HG02938 (cell line): ENCODE results near the gene PHACTR3.

Source experiments
- ATAC-seq: cut with Tn5 transposase; IDR thresholded peaks from one replicate; pipeline ENCODE4 v1.9.1; 2021; ENCODE audit warnings: mild to moderate bottlenecking, moderate library complexity; ENCODE audit not compliant: unreplicated experiment

The PHACTR3 gene

DNA sequence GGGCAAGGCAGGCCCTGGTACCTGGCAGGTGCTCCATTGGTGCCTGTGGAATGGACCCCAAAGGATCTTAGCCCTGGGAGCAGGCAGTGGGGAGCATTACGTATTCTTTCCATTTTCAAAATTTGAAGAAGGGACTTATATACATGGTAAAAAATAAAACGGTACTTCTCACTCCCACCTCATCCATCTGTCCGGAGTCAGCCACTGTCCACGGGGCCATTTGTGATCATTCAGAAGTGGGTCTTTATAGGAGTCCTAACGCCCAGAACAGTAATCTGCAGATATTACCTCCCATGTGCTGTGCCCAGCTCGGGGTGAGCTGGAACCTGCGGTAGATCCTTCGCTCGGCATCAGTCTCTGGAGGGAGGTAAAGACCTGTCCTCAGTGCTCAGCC, 218.7 kb downstream of the PHACTR3 start:
- no peak for ATAC-seq

DNA sequence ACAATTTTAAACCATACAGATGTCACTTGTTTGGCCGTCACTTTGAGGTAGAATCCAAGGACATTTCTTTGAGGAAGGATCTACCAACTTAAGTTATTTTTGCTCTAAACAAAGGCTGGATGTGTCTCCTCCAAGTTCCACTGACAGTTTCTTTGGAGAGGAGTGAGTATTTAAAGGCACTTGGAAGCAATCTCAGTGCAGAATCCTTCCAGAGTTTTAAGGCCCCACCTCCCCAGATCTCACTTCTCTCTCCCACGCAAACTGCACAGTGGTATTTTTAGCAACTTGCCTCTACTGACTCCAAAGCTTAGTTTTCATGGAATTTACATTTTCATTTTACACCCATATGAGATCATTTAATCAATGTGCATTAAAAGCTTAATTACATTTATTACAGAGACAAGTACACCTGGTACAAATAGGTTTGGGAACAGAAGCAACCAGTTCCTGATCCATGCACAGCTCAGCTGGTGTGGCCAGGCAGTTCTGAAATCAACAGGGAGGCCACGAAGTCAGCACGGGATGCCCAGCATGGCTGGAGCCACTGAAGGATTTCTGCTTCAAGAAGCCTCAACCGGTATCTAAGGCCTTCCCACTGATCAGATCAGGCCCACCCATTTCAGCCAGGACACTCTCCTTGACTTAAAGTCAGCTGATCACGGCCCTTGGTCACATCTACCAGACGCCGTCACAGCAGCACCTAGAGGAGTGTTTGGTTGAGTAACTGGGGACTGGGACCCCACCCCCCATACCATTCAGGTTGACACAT, 219.3 kb downstream of the PHACTR3 start:
- no peak for ATAC-seq

DNA sequence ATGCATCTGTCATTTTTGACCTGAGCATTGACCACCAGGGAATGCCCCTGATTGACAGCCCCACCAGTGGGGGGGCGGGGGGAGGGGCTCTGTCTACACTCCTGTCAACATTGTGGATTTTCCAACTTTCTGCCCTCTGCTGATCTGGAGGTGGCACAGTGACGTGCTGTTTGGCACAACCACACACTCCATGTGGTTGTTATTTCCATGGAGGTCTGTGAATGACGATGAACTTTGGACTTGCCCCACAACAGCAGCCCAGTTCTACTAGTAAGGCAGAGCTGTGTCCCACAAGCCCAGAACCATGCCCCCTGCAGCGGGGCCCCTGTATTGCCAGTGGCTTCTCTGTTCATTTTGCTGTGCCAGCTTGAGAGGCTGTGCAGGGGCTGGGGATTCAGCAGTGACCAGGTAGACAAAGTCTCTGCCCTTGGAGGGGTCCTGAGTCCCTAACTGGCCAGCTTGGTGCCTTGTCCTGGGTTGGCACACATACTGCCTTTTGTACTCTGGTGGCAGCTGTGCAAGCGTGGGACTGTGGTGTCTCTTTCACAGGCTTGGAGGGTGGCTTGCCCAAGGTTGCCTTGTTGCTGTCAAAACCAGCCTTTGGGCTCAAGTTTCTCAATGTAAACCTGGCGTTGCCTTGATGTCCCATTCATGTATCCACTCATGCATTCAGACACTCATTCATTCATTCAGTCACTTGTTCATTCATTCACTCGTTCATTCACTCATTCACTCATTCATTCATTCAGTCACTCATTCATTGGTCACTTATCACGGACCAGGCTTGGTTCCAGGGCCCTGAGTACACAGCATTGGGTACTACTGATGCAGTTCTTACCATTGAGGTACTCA, 220.6 kb downstream of the PHACTR3 start:
- ATAC-seq, result no peak

DNA sequence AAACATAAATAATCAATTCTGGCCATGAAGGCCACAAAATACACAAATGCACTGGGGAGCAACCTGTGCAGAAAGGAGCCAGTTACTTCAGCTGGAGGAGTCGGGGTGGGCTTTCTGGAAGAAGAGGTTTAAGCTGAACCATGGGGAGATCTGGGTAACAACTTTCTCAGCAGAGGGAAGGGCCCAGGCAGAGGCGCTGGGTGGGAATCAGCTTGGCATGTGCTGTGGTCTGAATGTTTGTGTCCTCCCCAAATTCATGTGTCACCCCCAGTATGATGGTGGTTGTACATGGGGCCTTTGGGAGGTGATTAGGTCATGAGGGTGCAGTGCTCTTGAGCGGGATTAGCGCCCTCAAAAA, 221.2 kb downstream of the PHACTR3 start:
- ATAC-seq, result no peak

DNA sequence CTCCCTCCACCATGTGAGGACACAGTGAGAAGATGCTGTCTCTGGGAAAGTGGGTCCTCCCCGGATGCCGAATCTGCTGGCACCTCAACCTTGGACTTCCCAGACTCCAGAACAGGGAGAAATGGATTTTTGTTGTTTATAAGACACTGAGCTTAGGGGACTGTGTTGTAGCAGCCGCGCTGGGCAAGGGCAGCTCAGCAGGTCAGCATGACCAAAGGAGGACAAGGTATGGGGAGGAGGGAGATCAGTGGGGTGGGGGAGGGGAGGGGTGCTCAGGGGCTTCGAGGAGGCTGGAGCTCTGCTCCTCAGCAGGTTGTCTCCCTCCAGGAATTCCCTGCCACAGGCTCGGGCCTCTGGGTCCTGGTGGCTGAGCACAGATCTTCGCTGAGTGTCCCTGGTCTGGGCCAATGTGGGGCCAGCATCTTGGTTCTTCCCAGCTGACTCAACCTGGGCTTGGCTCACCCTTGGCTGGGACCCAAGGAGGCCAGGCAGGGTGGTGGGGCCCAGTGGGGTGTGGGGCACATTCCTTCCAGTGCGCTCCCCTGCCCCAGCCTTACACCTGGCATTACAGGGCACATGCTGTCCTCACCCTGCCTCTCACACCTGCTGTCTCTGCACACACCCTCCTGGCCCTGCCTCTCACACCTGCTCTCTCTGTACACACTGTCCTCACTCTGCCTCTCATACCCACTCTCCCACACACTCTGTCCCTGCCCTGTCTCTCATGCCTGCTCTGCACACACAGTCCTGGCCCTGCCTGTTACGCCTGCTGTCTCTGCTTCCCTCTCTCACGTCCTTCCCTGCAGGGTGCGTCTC, 221.8 kb downstream of the PHACTR3 start:
- ATAC-seq, result no peak

DNA sequence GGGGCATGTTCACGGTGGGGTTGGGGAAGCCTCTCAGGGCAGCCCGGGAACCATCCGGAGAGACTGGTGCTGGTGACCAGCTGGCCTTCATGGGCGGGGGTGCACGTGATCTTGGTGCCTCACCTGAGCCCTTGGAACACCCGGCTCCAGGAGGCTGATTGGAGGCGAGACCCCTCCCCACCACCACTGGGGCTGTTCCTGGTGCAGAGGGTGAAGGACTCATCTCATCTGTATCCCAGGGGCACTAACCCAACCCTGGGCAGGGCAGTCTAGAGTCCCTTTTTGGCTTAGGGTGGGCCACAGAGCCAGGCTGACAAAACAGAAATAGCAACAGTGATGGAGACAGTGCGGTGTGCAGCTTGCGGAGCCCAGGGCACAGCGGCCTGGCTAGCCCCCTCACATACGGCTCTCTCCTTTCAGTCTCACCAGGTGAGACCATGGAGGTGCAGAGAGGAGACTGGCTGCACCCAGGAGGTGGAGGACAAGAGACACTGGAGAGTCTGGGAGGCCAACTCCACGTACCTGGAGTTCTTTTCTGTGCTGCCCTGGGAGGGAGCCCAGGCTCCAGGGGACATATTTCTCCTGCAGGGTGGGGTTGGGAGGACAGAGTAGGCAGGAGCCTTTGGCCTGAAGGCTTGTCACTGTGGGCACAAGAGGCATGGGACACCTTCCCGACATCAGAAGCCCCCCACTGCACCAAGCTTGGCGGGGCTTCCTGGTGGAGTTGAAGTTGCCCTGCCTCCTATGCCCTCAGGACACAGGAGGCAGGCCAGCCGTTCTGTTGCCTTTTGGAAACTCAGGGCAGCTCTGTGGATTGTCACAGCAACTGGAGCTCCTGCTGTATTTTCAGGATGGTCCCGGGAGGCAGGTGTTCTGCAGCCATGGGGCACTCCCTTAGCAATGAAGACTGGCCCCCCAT, 223.1 kb downstream of the PHACTR3 start:
- no peak for ATAC-seq

DNA sequence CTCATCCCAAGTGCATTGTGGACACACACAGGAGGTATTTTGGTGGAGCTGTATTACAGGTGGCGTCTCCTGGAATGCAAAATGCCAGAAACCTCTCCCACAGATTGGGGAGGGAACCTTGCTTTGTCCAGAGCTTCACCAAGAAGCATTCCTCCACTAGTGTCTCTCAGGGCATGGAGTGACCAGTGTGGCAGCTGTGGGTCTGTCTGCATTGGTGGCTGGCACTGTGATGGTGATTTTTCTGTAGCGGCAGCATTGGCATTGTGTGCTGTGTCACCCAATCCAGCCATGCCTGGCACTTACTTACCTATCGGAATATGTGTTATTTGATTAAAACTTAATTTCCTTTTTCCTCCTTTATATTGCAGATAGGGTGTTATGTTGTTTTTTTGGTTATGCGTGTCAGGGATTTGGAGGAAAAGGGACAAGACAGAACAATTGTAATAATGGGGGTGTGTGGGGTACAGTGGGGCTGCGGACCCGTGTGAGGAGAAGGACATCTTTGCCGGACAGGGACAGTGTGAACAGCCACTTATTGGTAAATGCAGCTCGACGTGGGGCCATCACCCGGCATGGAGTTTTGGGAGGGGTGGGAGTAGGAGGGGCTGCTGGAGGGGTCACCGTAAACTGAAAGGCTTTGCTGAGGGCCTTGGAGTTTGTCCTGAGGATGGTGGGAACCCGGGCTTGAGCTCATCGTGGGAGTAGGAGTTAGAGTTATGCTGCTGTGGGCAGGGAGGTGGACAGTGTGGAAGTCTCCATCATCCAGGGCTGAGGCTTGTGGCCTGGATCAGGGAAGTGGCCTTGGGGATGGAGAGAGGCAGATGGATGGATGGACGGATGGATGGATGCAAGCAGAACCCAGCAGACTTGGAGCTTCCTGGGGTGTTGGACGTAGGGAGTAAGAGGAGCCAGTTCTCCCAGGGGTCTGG, 224.0 kb downstream of the PHACTR3 start:
- no peak for ATAC-seq

DNA sequence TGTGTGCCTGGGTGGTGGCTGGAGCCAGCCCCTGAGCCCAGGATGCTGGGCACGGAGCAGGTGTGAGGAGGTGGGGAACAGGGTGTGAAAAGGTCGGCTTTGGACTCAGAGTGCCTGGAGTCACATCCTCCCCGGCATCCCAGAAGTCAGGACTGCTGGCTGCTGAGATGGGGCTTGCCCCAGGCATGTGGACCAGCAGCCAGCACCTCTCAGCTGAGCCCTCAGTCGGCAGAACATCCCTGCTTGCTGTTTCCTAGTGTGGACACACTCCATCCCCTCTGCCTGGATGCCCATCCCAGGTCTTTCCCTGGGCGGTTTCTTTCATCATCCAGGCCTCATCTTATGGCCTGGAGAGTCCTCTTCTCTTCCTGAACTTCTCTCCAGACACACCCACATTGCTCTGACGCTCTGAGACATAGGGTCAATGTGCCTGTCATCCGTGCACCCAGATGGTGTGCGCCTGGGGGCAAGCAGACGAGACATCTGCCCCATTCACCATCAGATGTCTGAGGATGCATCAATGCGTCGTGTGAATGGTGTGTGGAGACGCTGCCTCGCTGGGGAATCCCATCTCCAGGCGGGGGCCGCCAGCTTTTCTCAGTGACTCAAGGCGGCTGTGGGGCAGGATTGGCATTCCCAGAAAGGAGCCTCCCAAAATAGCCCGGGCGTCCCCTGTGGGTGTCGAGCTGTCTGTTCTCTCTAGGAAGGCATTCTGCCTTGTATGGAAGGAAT, 224.9 kb downstream of the PHACTR3 start:
- ATAC-seq, result no peak

DNA sequence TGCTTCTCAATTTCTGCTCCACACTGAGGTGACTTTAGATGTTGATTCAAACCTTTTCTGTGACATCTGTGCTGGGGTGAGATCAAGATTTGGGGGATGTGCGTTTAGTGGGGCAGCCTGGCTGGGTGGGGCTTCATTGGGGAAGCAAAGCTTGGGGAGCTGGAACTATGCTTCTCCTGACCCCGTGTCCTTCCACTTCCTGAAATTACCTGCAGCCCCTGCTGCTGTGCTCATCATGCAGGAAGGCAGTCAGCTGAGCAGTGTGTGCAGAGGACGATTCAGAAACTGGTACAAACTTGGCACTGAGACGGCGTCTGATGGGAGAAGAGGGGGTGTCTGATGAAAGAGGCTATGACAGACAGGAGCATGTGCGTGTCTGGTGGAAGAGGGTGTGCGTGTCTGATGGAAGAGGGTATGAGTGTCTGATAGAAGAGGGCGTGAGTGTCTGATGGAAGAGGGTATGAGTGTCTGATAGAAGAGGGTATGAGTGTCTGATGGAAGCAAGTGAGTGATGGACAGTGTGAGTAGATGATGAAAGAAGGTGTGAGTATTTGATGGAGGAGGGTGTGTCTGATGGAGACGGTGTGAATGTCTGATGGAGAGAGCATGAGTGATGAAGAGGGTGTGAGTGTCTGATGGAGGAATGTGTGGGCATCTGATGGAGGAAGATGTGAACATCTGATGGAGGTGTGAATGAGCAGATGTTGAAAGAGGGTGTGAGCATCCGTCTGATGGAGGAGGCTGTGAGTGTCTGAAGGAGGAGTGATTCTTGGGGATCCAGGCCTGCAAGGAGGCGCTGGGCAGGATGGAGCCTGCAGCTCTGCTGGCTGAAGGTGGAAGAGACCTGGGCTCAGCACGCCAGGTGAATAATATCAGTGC, 225.7 kb downstream of the PHACTR3 start:
- ATAC-seq, result no peak

DNA sequence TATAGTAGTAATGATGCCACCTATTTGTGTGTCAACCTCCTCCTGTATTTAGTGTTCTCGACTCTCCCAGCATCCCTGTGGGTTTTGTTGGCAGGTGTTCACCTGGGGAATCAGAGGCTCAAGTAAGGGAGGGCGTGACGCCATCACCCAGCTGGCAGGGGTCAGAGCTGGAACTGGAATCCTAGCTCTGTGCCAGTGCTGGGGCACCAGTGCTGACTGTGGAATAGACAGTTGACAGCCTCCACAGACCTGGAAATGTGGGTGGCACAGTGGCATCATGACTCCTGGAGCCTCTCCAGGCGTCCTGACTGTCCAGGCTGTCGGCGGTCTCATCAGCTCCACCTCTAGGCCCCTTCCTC, 226.3 kb downstream of the PHACTR3 start:
- ATAC-seq, result no peak

DNA sequence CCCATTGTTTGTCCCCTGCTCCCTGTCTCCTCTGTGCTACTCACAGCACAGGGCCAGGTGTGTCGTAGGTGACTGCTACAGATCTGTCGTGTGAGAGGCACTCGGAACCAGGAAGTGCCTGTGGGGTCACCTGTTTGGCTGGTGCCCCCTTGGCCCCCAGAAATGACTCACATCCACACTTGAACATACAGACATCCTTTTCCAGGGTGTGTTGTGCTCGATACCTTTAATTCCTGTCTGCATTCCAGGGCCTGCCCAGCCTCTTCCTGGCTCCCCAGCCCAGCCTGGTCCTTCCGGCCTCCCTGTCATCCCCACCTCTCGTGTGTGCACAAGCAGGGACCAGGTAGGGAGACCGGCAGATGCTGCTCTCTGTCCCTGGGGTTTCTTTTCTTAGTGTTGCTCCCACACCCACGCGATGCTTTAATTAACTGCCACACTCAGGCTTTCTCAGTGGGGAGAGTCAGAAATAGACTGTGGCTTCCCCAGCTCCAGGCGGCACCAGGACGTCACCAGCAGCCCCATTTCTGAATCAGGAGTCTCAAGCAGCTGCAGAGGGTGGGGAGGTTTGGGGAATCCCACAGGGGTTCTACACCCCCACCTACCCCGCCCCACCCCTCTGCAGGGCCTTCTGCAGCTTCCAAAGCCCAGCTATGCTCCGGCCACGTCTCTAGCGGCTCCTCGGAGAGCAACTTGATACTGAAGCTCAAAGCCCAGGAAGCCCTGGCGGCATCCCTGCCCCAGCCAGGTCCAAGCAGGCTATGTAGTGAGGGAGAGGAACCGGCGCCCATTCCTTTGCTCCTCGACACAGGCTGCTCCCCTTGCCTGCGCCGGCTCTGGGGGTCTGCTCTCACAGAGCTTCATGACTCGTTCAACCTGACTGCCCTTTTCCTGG, 226.9 kb downstream of the PHACTR3 start:
- no peak for ATAC-seq

DNA sequence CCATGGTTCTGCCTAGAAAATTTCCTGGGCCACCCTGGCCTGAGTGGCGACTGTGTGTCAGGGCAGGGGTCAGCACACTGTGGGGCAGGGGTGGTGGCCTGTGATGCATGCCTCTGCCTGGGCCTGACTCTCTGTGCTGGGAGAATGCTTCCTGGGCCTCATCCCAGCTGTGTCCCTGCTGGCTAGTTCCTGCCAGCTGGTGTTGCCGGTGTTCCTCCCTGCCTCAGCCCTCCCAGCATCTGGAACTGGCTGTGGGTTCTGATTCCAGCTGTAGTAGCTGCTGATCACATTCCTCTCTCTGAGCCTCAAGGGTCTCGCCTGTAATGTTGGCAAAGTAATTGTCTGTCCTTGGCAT, 227.6 kb downstream of the PHACTR3 start:
- no peak for ATAC-seq

DNA sequence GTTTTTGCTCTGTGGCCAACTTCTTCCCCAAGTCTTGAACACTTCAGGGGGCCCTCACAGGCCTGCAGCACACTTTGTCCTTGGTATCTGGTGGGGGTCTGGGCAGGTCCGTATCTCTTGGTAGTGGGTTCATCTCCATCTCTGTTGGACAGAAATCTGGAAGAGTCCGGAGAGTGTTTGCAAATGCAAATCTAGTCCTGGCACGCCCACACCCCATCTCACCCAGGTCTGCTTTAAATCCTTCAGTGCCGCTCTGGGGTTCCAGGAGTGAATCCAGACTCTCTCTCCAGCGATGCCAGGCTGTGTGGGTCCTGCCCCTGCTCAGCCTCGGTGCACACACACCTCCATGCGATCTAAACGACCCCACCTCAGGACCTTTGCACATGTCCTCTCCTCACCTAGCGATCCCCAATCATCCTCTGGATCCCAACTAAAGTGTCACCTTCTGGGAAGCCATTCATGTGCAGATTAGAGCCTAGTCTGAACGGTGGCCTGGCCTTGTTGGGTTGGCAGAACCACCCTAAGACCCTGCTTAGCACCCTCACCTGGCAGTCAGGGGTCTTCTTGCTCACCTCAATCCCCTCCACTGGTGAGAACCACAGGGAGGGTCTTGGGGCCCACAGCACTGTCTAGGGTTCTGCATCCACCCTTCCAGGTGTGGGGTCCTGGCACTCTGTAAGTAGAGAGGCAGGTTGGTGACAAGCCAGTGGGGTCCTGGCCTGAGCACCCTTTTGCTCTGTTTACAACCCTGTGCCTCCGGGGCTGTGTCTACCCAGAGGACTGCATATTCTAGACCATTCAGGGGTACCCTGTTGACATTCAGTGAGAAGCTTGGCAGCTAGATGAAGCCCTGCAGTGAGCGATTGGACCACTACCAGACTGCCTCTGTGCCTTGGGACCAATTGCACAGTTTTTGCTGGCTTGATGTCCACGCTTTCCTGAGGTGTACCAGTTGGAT, 228.3 kb downstream of the PHACTR3 start:
- ATAC-seq, result no peak

DNA sequence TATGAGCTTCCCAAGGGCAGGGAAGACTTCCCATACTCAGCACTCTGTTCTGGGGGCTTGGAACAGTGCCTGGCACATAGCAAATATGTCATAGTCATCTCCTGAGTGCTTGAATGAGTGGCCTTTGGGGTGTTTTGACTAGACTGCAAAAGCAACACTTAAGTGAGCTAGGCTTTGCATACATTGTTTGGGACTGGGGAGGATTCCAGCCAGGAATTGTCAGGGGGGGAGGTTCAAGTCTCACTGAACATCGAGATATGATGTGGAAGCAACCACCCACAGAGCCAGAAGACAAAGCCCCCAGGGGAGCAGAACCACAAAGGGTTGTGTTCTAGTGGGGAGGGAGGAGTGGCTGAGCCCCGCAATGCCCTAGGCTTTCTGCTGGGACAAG, 230.7 kb downstream of the PHACTR3 start:
- ATAC-seq, result no peak

DNA sequence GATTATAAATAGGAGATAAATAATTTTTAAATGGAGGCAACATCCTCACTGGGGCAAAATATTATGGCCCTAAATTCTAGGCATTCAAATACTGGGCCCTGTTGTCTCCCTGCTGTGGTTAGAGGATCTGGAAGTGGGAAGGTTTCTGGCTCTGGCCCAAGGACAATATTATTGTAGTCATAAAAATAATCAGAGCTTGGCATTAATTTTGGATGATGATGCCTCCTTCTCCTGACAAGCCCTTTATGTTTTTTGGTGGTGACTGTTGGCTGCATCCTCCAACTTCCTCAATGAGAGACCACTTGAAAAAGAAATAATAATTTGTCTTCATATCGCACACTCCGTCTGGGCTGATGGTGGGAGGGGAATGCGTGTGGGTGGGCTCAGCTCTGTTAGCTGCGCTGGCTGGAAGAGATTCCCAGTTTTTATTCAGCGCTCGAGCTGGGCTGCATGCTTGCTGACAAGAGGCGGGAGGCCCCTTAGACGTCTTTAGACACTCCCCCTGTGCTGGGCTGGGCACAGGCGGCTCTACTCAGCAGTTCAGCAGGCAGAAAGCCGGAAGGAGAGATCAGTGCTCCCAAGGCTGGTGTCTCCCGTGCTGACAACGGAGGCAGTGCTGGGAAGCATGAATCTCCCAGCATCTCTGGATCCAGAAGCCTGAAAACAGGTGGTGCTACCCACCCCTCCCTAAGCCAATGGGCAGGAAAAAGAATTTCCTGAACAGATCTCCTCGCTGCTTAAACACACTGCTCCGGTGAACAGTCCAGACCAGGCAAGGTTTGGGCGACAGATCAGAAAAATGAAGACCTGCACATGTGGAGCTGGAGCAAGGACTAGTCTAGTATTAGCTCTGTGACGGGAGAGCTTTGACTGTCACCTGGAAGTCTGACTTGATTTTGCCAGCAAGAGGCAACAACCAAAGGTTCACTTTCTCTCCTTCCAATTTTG, 231.4 kb downstream of the PHACTR3 start:
- ATAC-seq, result no peak
